HepG2 (cell line): ENCODE results near the gene PGM3. TPM values are rescaled to one million over a fixed set of nuclear protein-coding genes. Genes with fewer than 3 reads are reported as not detected.

ENCODE experiments used
- ATM ChIP-seq: fragments of 450-650 bp; IDR thresholded peaks from 2 replicates; pipeline ENCODE4 v1.7.1; 2017; ENCODE audit warnings: mild to moderate bottlenecking, borderline replicate concordance
- FOXM1 ChIP-seq: sonication (generic); formaldehyde crosslinking; IDR thresholded peaks from 2 replicates; pipeline ENCODE4 v1.5.0; 2020; ENCODE audit warnings: missing genetic modification reagents
- GATA4 ChIP-seq: sonication (generic); IDR thresholded peaks from 2 replicates; pipeline ENCODE4 v1.6.1; 2016; ENCODE audit warnings: antibody characterized with exemption, low read depth, borderline replicate concordance
- SUZ12 ChIP-seq: fragments of 150-350 bp; IDR thresholded peaks from 2 replicates; pipeline ENCODE4 v1.6.1; 2014; ENCODE audit warnings: low read depth, low read length
- TBP ChIP-seq: sonication (generic); formaldehyde crosslinking; IDR thresholded peaks from 2 replicates; pipeline ENCODE4 v1.5.0; 2020; ENCODE audit warnings: missing genetic modification reagents
- ZMAT3 ChIP-seq: sonication (generic); formaldehyde crosslinking; conservative IDR thresholded peaks from 2 replicates; pipeline ENCODE4 v1.7.0; 2021; ENCODE audit warnings: missing genetic modification reagents
- ZNF501 ChIP-seq: sonication (generic); formaldehyde crosslinking; IDR thresholded peaks from 2 replicates; pipeline ENCODE4 v1.5.1; 2020; ENCODE audit warnings: mild to moderate bottlenecking, moderate library complexity, missing genetic modification reagents
- ZNF563 ChIP-seq: sonication (generic); formaldehyde crosslinking; IDR thresholded peaks from 2 replicates; pipeline ENCODE4 v1.8.0; 2022; ENCODE audit warnings: mild to moderate bottlenecking, moderate library complexity, missing genetic modification reagents
- polyA plus RNA-seq, 8 experiments: library from polyadenylated mRNA; depleted of rRNA in 3 of 8; stranded (reverse) in 7 of 8; unstranded in 1 of 8; fragments of >200 nt; fragmentation: Illumina TruSeq in 4 of 8; extraction: Trizol in 4 of 8; gene quantifications; 2 replicates each; pipeline versions ENCODE4 v1.2.1 to v1.2.3, GENCODE V29; 2011 to 2016; ENCODE audit warnings: low read depth in 4 of 8, missing spikeins in 1 of 8, mixed read lengths in 1 of 8; ENCODE audit not compliant: insufficient read depth in 1 of 8
- total RNA-seq, 5 experiments: library from RNA; depleted of rRNA; stranded (reverse); fragments of >200 nt; fragmentation: Illumina TruSeq; extraction: Trizol; gene quantifications; 2 replicates each; pipeline ENCODE4 v1.2.3, GENCODE V29; 2016; ENCODE audit warnings: low read depth in 1 of 5
- TF ChIP-seq, protein P1 (sequence below): IDR thresholded peaks from 2 replicates; pipeline ENCODE4 v1.4.0; 2020; ENCODE audit warnings: mild to moderate bottlenecking, missing genetic modification reagents
- TF ChIP-seq, protein P2 (sequence below): sonication (generic); formaldehyde crosslinking; IDR thresholded peaks from 2 replicates; pipeline ENCODE4 v1.4.0; 2020; ENCODE audit warnings: missing genetic modification reagents
- TF ChIP-seq, protein P3 (sequence below): sonication (generic); formaldehyde crosslinking; IDR thresholded peaks from 2 replicates; pipeline ENCODE4 v1.4.0; 2020; ENCODE audit warnings: missing genetic modification reagents, borderline replicate concordance
- TF ChIP-seq, protein P4 (sequence below): sonication (generic); formaldehyde crosslinking; IDR thresholded peaks from 2 replicates; pipeline ENCODE4 v1.4.0; 2020; ENCODE audit warnings: mild to moderate bottlenecking, missing genetic modification reagents
- TF ChIP-seq, protein P5 (sequence below): sonication (generic); formaldehyde crosslinking; conservative IDR thresholded peaks from 2 replicates; pipeline ENCODE4 v1.4.0; 2020; ENCODE audit warnings: mild to moderate bottlenecking, missing genetic modification reagents, moderate library complexity

The PGM3 gene
- total and polyA plus RNA-seq, 2 of the 13 experiments (the other 11 are each of a cell fraction or from before 2014, with no cell fraction given) = 72.5 to 163 TPM

- TF ChIP-seq, protein P1, sequence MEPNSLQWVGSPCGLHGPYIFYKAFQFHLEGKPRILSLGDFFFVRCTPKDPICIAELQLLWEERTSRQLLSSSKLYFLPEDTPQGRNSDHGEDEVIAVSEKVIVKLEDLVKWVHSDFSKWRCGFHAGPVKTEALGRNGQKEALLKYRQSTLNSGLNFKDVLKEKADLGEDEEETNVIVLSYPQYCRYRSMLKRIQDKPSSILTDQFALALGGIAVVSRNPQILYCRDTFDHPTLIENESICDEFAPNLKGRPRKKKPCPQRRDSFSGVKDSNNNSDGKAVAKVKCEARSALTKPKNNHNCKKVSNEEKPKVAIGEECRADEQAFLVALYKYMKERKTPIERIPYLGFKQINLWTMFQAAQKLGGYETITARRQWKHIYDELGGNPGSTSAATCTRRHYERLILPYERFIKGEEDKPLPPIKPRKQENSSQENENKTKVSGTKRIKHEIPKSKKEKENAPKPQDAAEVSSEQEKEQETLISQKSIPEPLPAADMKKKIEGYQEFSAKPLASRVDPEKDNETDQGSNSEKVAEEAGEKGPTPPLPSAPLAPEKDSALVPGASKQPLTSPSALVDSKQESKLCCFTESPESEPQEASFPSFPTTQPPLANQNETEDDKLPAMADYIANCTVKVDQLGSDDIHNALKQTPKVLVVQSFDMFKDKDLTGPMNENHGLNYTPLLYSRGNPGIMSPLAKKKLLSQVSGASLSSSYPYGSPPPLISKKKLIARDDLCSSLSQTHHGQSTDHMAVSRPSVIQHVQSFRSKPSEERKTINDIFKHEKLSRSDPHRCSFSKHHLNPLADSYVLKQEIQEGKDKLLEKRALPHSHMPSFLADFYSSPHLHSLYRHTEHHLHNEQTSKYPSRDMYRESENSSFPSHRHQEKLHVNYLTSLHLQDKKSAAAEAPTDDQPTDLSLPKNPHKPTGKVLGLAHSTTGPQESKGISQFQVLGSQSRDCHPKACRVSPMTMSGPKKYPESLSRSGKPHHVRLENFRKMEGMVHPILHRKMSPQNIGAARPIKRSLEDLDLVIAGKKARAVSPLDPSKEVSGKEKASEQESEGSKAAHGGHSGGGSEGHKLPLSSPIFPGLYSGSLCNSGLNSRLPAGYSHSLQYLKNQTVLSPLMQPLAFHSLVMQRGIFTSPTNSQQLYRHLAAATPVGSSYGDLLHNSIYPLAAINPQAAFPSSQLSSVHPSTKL (CRISPR knock-in tag) = peak; percentile 24; the same call in 1 of the 2 replicates
- TF ChIP-seq, protein P2, sequence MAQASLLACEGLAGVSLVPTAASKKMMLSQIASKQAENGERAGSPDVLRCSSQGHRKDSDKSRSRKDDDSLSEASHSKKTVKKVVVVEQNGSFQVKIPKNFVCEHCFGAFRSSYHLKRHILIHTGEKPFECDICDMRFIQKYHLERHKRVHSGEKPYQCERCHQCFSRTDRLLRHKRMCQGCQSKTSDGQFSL (CRISPR knock-in tag) = no peak
- TF ChIP-seq, protein P3, sequence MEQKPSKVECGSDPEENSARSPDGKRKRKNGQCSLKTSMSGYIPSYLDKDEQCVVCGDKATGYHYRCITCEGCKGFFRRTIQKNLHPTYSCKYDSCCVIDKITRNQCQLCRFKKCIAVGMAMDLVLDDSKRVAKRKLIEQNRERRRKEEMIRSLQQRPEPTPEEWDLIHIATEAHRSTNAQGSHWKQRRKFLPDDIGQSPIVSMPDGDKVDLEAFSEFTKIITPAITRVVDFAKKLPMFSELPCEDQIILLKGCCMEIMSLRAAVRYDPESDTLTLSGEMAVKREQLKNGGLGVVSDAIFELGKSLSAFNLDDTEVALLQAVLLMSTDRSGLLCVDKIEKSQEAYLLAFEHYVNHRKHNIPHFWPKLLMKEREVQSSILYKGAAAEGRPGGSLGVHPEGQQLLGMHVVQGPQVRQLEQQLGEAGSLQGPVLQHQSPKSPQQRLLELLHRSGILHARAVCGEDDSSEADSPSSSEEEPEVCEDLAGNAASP (CRISPR knock-in tag) = no peak
- no peak for TF ChIP-seq FOXM1 (CRISPR knock-in tag)
- no peak for TF ChIP-seq ZMAT3 (CRISPR knock-in tag)
- TF ChIP-seq SUZ12 = no peak
- no peak for TF ChIP-seq ZNF501 (CRISPR knock-in tag)
- TF ChIP-seq GATA4 = no peak
- TF ChIP-seq ATM = no peak
- TF ChIP-seq, protein P4, sequence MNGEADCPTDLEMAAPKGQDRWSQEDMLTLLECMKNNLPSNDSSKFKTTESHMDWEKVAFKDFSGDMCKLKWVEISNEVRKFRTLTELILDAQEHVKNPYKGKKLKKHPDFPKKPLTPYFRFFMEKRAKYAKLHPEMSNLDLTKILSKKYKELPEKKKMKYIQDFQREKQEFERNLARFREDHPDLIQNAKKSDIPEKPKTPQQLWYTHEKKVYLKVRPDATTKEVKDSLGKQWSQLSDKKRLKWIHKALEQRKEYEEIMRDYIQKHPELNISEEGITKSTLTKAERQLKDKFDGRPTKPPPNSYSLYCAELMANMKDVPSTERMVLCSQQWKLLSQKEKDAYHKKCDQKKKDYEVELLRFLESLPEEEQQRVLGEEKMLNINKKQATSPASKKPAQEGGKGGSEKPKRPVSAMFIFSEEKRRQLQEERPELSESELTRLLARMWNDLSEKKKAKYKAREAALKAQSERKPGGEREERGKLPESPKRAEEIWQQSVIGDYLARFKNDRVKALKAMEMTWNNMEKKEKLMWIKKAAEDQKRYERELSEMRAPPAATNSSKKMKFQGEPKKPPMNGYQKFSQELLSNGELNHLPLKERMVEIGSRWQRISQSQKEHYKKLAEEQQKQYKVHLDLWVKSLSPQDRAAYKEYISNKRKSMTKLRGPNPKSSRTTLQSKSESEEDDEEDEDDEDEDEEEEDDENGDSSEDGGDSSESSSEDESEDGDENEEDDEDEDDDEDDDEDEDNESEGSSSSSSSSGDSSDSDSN (CRISPR knock-in tag) = no peak
- TF ChIP-seq, protein P5, sequence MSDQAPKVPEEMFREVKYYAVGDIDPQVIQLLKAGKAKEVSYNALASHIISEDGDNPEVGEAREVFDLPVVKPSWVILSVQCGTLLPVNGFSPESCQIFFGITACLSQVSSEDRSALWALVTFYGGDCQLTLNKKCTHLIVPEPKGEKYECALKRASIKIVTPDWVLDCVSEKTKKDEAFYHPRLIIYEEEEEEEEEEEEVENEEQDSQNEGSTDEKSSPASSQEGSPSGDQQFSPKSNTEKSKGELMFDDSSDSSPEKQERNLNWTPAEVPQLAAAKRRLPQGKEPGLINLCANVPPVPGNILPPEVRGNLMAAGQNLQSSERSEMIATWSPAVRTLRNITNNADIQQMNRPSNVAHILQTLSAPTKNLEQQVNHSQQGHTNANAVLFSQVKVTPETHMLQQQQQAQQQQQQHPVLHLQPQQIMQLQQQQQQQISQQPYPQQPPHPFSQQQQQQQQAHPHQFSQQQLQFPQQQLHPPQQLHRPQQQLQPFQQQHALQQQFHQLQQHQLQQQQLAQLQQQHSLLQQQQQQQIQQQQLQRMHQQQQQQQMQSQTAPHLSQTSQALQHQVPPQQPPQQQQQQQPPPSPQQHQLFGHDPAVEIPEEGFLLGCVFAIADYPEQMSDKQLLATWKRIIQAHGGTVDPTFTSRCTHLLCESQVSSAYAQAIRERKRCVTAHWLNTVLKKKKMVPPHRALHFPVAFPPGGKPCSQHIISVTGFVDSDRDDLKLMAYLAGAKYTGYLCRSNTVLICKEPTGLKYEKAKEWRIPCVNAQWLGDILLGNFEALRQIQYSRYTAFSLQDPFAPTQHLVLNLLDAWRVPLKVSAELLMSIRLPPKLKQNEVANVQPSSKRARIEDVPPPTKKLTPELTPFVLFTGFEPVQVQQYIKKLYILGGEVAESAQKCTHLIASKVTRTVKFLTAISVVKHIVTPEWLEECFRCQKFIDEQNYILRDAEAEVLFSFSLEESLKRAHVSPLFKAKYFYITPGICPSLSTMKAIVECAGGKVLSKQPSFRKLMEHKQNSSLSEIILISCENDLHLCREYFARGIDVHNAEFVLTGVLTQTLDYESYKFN (CRISPR knock-in tag) = no peak
- no peak for TF ChIP-seq ZNF563
- TF ChIP-seq TBP (CRISPR knock-in tag) = no peak
These were observed 22.3 kb upstream of the PGM3 start (continued) for GRCh38 chr6:83215131-83216047.
